GM18858 (cell line): ENCODE measurements around the gene KIF5C.

Experiments
- ATAC-seq: cut with Tn5 transposase; IDR thresholded peaks from one replicate; pipeline ENCODE4 v1.9.1; 2021; ENCODE audit not compliant: unreplicated experiment

Gene KIF5C

DNA sequence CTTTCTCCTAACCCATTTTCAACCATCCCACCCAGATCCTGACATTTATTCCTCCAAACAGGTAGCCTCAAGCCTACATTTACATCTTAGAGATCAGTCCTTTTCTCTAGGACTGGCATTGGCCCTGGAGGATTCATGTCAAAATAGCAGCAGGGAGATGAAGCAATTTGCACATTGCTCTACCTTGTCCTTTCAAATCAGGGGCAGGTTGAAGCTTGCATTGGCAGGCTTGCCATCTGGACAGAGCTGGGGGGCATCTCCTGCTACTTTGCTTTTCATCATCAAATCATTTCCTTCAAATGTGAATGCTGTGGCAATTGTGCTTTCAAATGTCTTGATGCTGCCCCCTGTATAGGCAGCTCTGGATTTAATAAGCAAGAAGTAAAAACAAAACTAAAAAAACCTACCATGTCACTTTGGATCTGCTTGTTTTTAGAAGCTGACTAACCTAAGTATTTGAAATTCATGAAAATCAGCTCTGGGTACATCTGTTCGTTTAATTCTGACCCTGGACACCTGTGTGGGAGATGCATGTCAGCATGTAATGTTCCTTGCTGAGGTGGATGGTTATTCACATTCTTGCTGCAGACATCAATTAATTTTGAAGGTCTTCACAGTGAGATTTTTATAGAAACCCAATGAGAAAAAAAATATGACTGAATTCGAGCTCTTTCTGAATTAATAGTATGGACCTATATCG lies 47.9 kb downstream of the KIF5C start:
- ATAC-seq, result no peak

DNA sequence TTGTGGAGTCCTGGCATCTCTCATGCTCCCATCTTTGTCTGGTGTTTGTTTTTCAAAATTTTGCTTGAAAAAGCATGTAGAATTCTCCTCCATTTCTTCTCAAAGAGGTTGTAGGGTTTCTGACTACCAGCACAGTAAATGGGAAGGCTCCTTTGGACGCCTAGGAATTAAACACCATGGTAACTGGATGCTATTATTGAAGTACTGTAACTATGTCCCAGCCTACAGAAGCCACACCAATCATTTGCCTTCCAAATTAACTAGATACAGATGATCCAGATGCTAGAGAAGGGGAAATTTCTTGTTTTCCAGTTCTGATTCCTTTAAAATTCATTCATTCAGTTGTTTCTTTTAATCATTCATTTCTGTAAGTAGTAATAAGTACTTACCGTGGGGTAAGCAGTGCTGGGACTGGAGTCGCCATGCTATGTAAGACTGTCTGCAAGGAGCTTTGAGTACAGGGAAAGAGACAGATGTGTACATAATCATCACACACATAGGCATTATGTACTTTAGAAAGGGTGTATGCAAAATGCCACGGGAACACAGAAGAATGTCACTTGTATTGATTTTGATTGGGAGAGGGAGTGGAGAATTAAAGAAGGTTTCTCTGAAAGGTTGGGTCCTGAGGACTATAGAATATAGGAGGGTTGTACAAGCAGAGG lies 49.6 kb downstream of the KIF5C start:
- no peak for ATAC-seq

GRCh38 chr2:148926291-148926961 lies 51.4 kb downstream of the KIF5C start:
- ATAC-seq, result peak; percentile 85

GRCh38 chr2:148926981-148927401 lies 52.0 kb downstream of the KIF5C start:
- peak; percentile 35 for ATAC-seq

DNA sequence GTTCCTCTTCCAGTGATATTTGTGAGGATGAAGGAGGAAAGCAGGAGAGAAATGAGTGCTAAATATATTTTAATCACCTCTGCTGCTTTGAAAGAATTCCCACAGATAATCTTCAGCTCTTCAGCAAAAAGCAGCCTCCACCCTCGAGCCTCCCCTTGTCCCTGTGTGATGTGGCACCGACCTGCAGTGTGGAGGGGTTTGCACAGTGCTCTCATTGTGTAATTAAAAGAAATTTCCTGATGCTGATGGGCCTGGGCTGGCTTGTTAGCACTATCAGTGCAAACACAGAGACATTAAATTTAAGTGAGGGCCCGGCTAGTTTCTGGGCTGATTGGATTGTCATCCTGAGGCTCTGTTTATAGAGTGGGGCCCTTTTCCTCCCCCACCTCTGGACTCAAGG lies 53.4 kb downstream of the KIF5C start:
- ATAC-seq, result no peak

GRCh38 chr2:148930046-148930775 lies 55.2 kb downstream of the KIF5C start:
- ATAC-seq, result no peak

DNA sequence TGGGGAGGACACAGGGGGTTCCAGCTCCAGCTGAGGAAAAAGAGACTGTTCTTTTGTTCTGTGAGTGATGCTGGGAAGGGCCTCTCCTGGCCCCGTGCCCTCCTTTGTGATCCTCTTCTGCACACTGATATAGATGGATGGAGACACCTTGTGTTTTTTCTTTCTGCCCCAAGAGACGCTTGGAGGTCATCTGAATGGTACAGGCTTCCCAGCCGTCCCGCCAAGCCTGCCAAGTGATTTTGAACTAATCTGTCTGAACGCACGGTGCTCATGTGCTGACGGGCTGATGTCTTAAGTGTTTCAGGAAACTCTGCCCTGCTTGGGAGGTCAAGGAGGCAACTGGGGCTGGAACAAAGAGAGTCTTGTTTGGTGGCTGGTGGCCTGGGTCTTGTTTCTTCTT lies 57.5 kb downstream of the KIF5C start:
- ATAC-seq, result no peak

DNA sequence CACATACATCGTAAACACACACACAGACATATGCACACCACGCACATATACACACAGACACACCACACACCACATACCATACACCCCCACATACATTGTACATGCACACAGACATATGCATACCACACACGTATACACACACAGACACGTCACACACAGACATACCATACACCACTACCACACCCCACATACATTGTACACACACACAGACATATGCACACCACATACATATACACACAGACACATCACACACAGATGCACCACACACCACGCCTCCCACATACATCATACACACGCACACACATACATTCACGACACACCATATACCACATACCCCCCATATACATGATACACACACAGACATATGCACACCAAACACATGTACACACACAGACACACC lies 58.4 kb downstream of the KIF5C start:
- ATAC-seq, result no peak

DNA sequence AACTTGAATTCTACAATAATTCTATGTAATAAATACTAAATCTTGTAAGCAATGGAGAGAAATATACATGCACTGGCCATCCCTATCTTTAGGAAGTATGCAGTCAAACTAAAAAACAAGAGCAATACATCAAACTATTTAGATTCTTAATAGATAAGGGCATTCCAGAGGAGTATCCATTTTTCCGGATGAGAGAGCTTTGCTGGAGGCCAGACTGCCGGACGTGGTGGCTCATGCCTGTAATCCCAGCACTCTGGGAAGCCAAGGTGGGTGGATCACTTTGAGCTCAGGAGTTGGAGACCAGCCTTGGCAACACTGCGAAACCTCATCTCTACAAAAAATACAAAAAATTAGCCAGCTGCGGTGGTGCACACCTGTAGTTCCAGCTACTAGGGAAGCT lies 60.8 kb downstream of the KIF5C start:
- no peak for ATAC-seq

GRCh38 chr2:148936857-148937450 lies 61.9 kb downstream of the KIF5C start:
- ATAC-seq, result no peak

- ATAC-seq, result no peak
Measured at GRCh38 chr2:148939271-148939670, 64.2 kb downstream of the KIF5C start.

DNA sequence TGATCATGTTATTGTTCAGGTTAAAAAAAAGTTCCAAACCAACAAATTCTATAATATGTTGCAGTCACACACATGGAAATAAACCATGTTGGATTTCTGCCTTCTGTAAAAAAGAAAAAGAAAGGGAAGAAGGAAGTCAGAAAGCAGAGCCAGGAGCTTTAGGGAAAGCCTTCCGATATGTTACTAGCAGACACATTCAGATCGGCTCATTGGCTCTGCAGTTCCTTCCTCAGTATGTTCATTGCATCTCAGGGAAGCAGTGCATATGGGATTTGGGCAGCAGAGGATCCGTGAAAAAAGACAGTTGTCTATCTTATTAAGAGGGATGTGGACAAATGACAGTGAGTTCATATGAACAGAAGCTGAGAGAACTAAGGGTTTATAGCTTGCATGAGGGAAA lies 68.1 kb downstream of the KIF5C start:
- ATAC-seq, result no peak

DNA sequence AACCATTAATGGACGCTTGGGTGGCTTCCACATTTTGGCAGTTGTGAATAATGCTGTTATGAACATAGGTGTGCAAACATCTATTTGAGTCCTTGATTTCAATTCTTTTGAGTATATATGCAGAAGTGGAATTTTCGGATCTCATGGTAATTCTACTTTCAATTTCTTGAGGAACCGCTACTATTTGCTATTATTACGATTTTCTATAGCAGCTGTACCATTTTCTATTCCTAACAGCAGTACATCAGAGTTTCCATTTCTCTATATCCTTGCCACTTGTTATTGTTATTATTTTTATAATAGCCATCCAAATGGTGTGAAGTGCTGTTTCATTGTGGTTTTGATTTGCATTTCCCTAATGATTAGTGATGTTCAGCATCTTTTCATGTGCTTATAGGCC lies 69.5 kb downstream of the KIF5C start:
- no peak for ATAC-seq

DNA sequence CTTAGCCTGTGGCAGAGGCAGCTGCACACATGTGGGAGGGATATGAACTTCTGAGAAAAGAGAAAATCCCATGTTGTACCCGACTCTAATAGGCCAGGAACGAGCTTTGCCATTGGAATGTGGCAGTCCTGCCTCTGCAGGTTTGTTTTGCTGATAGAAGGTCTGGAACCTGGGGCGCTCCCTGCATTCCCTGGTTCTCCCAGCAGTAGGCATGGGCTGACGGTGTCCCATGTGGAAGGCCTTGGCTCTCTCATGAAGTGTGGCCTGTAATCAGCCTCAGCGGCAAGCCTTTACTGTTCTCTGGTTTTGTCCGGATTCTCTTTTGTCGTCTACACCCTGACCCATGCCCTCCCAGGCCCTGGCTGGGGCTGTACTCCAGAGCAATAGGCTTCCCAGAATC lies 72.3 kb downstream of the KIF5C start:
- no peak for ATAC-seq

DNA sequence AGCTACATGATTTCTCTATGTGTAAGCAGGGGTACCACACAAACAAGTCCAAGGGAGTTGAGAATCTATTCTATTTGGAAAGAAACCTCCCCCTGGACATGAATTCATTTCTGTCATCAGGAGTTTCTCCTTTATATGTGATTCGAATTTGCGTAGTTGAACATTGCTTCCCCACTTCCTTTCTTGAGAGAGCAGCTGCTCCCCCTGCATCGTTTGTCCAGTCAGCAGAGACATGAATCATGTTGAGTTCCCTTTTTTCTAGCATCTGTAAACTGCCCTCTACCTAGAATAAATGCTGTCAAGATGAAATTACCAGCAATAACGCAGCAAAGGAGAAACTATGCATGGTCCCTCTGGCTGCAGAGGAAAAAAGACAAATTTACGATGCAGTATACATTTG lies 73.8 kb downstream of the KIF5C start:
- ATAC-seq, result no peak

- no peak for ATAC-seq
Measured at GRCh38 chr2:148949348-148949747, 74.3 kb downstream of the KIF5C start.

DNA sequence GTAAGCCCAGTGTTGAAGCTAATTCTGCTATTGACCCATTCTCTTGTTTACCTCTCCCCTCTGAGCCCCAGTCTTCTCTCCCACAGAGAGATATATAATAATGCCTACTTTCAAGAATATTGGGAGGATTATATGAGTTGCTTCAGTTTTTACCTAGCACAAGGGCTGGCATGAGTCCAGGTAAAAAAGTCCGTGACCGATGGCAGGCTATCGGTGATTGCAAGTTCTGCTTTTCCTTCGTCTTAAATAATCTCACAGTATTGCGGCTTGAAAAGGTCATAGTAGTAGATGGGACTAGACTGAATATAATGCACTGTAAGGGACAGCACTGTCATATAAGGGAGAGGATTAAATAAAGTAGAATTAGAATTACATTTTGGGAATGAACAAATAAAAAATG lies 77.6 kb downstream of the KIF5C start:
- no peak for ATAC-seq

- ATAC-seq, result no peak
Measured at GRCh38 chr2:148953426-148953825, 78.4 kb downstream of the KIF5C start.

DNA sequence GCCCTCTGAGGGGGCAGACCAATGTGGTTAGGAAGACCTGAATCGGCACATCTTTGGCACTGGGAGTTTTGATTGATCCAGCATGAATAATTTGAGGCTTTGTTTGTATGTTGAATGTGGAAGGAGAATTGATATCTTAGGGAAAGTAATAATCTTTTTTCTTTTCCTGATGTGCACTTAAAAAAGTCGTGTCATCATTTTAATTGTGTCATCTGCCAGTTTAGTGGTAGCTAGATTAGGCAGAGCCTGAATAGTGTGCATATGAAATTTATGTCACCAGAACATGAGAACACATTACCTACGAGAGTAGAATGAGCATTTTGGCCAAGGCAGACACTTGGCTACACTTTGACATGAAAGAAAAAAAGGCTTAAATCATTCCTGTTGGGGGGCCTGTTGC lies 79.5 kb downstream of the KIF5C start:
- ATAC-seq, result no peak

GRCh38 chr2:148955798-148956197 lies 80.8 kb downstream of the KIF5C start:
- no peak for ATAC-seq

- no peak for ATAC-seq
Measured at GRCh38 chr2:148957023-148957422, 82.0 kb downstream of the KIF5C start.
